ENCODE data around the gene CACNA2D1. TPM values are rescaled to one million over a fixed set of nuclear protein-coding genes. Genes with fewer than 3 reads are reported as not detected.

CACNA2D1 gene
- total RNA-seq, 1 donor from 2014 or later, result 197 TPM

DNA sequence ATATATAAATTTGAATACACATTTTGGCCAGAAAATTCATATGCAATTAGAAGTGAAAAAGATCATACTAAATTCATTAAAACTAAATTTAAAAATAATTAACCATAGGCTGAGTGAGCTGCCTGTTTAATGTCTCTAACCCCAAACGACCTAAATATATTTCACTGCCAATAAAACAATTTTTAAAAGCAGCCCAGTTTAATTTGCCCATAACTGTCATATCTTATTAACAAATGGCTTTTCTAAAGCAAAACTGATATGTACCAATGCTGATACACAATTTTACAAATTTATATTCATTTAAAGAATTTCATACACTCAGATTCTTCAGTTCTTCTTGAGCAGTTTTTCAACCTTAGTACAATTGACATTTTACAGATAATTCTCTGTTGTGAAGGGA is 99.9 kb downstream of the CACNA2D1 start:
- no peak for DNase-seq

DNA sequence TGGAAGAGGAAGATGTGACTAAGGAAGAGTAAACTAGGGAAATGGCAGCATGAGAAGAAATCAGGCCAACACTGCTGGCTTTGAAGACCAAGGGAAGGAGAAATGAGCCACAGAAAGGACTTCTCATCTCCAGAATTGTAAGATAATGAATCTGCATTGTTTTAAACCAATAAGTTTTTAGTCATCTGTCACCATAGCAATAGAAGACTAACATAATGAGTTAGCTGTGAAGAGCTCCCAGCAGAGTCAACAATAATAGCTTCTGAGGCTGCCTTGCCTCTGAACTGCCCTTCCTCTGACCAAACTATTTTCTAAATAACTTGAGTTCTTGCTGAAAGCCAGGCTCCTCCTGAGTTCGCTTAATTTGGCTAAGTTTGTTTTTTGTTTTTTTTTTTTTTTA is 103.6 kb downstream of the CACNA2D1 start:
- no peak for DNase-seq

DNA sequence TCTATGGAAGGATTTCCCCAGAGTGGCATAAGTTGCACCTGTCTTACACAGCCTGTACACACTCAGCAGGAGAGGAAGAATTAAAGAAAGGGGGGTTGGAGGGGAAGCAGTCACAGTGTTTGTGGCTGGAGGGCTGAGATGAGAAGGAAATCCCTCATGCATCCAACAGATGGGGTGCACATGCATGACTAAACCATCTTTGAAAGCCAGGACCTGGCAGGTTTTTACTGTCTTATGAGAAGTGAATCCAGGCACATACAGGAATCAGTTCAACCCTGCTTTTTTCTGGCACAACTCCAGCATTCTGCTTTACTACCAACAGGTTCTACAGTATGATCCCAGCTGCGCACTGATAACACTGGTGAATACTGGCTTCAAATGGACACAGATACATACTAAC is 107.7 kb downstream of the CACNA2D1 start:
- peak; percentile 69 for DNase-seq

DNA sequence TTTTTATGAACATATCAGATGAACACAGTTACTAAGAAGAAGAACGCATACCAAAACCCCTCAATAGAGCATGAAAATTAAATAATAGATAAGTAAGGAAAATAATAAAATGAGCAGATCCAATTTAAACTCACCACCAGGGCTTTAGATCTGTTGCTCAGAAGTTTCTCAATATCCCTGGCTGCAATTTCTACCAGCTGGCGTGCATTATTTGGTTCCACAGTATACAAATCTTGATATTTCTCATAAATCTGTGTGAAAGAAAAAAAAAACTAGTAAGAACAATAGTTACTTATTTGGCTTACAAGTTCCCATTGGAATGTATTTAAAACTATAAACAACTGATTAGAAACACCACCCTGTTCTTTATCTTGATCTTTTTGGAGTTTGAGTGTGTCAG is 108.6 kb downstream of the CACNA2D1 start:
- DNase-seq, result no peak

DNA sequence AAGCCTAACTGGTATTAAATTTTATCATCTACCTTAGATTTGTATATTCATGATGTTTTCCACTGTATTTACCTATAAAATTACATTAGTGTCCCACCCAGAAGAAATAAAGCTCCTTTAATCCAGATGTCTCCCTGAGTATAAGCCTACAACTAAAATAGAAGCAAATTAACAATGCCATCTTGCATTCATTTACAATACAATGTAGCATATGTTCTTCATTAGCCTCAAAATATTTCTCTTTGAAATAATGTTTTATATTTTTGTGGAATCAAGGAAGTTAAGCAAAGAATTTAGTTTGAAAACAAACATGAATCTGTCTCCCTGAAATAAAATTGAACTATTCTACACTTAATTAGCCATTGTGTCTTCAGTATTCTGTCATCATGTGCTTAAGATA is 112.3 kb downstream of the CACNA2D1 start:
- no peak for DNase-seq

GRCh38 chr7:82330706-82331215 is 112.8 kb downstream of the CACNA2D1 start:
- no peak for DNase-seq

DNA sequence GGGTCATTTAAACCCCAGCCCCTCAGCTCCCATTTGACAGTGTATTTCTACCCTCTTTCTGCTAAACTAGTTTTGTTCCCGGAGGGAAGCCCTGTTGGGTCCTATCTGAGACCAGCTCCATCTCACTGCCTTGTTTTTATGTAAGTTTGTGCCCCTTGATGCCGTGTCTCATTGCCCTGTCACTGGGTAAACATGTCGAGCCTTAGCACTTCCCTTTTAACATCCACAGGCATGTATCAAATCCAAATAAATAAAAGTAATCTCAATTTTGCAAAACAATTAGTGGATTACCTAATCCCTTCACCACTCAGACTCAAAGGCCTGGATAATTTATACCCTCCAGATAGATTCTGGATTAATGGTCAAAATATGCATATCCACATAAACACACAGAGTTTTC is 115.7 kb downstream of the CACNA2D1 start:
- DNase-seq, result no peak

GRCh38 chr7:82325416-82325815 is 118.2 kb downstream of the CACNA2D1 start:
- no peak for DNase-seq

GRCh38 chr7:82323806-82324205 is 119.8 kb downstream of the CACNA2D1 start:
- no peak for DNase-seq

DNA sequence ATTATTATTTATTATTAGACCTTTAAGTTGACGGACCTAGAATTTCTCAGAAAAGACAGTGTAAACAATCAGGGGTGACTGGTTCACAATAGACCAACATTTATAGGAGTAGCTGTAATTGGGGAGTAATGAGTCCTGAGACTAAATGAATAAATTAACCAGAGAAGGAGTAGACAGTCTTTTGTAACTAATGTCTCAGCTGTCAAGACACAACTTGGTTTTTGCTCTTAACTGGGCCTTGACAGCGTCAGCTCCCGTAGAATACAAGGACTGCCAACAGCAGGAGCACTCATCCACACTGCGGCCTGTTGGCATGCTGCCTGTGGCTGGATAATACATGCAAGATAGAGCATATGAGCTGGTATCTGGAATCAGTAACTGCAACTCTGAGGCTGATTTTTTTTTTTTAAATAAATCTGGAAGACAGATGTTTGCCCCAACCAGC is 123.9 kb downstream of the CACNA2D1 start:
- DNase-seq, result peak; percentile 93

GRCh38 chr7:82318786-82319185 is 124.8 kb downstream of the CACNA2D1 start:
- no peak for DNase-seq

DNA sequence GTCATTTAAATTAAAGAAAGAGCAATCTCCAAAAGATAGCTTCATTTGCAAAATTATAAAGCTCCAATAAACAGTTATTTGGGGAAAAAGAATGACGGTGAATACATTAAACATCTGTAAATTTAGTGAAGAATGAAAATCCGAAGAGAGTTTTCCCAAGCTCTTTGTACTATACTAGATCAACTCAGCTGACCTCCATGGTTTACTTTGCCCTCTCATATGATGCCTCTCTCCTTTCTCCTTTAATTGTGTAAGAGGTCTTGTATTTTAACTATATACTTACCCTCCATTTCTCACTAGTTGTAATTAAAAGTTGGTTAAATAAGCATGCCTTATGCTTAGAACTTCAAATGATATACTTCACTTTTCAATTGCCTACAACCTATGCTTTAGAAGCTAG is 125.8 kb downstream of the CACNA2D1 start:
- no peak for DNase-seq

- DNase-seq, result peak; percentile 50
Measured at GRCh38 chr7:82317257-82317721, 126.3 kb downstream of the CACNA2D1 start.

DNA sequence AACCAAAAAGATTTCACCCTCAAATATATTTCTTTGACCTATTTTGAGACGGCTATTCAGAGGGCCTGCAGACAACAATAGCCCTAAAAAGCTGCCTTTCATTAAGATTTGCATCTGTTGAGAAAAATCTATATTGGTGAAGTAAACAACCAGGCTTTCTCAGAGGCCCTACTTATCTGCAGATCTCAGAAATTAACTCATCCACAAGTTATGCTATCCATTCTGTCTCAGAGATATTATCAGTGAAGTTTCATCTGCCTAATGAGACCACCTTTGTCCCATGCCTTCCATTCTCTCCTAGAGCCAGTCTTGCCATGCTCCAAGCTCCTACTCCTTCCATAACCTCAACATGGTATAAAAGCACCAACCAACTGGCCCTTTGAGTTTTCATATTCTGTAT is 130.3 kb downstream of the CACNA2D1 start:
- DNase-seq, result no peak

DNA sequence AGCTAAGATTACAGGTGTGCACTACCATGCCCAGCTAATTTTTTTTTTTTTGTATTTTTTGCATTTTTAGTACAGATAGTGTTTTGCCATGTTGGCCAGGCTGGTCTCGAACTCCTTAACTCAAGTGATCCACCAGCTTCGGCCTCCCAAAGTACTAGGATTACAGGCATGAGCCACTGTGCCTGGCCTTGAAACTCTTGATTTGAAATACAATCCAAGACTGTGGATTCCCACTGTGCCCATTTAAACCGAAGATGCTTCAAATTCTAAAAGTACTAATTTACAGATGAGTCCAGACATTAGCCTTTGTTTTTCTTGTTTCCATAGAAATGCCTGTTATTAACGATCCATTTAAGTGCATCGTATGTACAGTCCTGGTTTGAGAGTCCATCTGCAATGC is 130.9 kb downstream of the CACNA2D1 start:
- DNase-seq, result no peak

DNA sequence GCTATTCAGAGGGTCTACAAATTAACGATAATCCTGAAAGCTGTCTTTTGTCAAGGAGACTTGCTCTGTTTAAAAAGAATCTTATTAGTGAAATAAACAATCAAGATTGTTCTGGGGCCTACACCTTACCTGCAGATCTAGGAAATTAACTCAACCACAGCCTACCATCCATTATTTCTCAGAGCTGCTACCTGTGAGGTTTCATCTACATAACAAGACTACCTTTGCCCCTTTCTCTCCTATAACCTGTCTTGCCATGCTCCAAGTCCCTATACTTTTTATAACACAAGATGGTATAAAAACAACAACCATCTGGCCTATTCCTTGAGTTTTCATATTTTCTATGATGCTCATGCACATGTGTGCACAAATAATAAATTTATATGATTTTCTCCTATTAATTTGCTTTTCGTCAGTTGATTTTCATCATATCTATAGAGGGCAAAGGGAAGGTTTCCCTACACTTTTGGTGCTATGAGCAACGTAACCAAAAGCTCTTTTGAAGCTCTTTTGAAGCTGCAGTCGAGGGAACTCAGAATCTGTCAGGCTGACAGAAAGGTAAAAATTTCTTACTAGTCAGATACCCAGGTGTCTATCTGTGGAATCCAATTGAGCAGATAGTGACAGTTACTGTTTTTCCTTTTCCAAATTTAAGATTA is 138.1 kb downstream of the CACNA2D1 start:
- no peak for DNase-seq

DNA sequence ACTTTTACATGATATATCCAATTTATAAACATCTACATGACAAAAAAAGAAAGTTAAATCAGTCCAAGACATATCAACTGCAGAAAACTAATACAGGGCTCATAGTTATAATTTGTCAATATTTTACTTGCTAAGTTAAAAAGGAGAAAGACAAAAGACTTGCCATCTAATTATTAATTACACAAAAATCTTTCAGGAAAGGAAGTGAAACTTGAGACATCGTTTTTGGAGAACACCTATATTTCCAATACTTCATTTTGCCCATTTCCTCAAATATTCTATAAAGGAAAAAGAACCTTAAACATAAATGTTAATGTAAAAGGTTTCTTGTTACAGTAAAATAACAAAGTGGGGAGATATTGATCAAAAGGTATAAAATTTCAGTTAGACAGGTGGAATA is 148.7 kb downstream of the CACNA2D1 start:
- no peak for DNase-seq

GRCh38 chr7:82294382-82294784 is 149.2 kb downstream of the CACNA2D1 start:
- DNase-seq, result no peak

- DNase-seq, result no peak
Measured at GRCh38 chr7:82293467-82293866, 150.1 kb downstream of the CACNA2D1 start.

DNA sequence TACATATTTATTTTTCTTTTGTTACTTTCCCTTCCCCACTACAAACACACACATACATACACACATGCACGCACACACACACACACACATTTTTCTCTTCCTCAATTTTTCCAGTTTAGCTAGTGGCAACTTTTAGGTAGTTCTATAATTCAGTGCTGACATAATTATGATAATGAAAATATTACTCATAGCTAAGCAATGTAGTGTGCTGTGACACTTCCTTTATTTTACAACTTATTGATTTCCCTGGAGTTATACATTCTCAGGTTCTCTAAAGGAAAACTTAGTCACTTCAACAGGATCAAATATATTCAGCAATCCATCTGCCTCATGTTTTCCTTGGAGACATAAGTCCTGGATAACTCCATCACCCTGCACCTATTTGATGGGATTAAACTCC is 151.6 kb downstream of the CACNA2D1 start:
- DNase-seq, result no peak

- DNase-seq, result no peak
Measured at GRCh38 chr7:82289889-82290288, 153.7 kb downstream of the CACNA2D1 start.

DNA sequence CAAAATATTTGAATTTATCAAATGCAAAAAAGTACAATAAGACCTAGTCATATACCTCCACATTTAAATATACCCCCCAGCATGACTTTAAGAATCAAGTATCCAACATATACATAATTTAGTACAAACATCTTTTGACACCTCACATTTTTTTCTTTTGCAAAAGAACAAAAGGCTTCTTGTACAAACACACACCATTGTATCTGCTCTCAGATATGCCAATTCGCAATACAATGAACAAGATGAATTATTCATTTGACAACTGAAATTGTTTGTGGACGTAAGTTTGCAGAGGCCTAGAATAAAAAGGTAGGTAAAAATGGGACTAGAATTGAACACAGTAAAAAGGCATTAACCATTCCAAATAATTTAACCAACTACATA is 154.4 kb downstream of the CACNA2D1 start:
- DNase-seq, result no peak

DNA sequence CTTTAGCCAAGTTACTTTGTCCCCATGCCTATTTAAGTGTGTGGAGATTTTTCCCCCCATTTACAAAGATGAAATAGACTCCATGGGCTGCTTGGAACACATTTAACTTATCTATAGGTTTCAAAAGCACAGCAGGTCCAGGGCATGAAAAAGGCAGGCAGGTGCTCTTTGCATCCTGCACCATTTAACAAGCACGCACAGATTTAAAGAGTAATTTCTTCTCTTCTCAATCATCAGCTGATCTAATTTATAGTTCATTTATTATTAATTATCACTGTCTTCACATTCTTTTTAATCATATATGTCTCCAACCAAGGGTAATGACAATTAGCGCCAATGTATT is 156.8 kb downstream of the CACNA2D1 start:
- no peak for DNase-seq

- DNase-seq, result peak; percentile 9
Measured at GRCh38 chr7:82286096-82286797, 157.3 kb downstream of the CACNA2D1 start.
